ENCODE results near the gene STK16.
A peak's percentile ranks its signal among the peaks of the same experiment; 100 is the strongest.

Gene STK16

GRCh38 chr2:219214141-219214540 lies 31.1 kb upstream of the STK16 start:
- no peak for DNase-seq

- no peak for DNase-seq
Observed at GRCh38 chr2:219214786-219215185, 30.5 kb upstream of the STK16 start.

GRCh38 chr2:219215871-219216534 lies 29.3 kb upstream of the STK16 start:
- no peak for DNase-seq

- no peak for DNase-seq
Observed at GRCh38 chr2:219216535-219216915, 28.8 kb upstream of the STK16 start.

- DNase-seq = peak; percentile 17 to 54
Observed at GRCh38 chr2:219218217-219218731, 27.0 kb upstream of the STK16 start.

- peak; percentile 43 to 63 for DNase-seq
Observed at GRCh38 chr2:219218732-219219701, 26.3 kb upstream of the STK16 start, which contains the start of gene ABCB6. Gene ABCB6, minus strand, starts transcription at chr2:219218958. Its CDS starts 285 bp downstream, at chr2:219218673.

- no peak for DNase-seq
Observed at GRCh38 chr2:219219784-219220532, 25.3 kb upstream of the STK16 start.

- DNase-seq = no peak
Observed at GRCh38 chr2:219220652-219221402, 24.5 kb upstream of the STK16 start.

- no peak for DNase-seq
Observed at GRCh38 chr2:219221957-219222518, 23.2 kb upstream of the STK16 start.

- DNase-seq = no peak
Observed at GRCh38 chr2:219223831-219224610, 21.3 kb upstream of the STK16 start.

GRCh38 chr2:219225350-219225749 lies 19.9 kb upstream of the STK16 start:
- DNase-seq = peak; percentile 76 to 89

GRCh38 chr2:219228041-219228910 lies 17.0 kb upstream of the STK16 start:
- peak in 1 of 2 donors; percentile 46 for DNase-seq

GRCh38 chr2:219228911-219229304 lies 16.4 kb upstream of the STK16 start:
- DNase-seq = no peak

- DNase-seq = peak; percentile 99
Observed at GRCh38 chr2:219229305-219230058, 15.8 kb upstream of the STK16 start, which contains the start of the genes ANKZF1 and ATG9A. Gene ANKZF1, plus strand, starts transcription at chr2:219229806. Its CDS starts 452 bp downstream, at chr2:219230258. Gene ATG9A, minus strand, starts transcription at chr2:219229636. Its CDS starts 1,612 bp downstream, at chr2:219228024.

GRCh38 chr2:219230059-219230540 lies 15.2 kb upstream of the STK16 start:
- DNase-seq = peak; percentile 26 to 50

GRCh38 chr2:219234331-219234730 lies 10.9 kb upstream of the STK16 start:
- DNase-seq = no peak

- peak; percentile 68 to 76 for DNase-seq
Observed at GRCh38 chr2:219243291-219243761, 2.0 kb upstream of the STK16 start.

- DNase-seq = no peak
Observed at GRCh38 chr2:219244789-219245147, 511 bp upstream of the STK16 start.

- no peak for DNase-seq
Observed at GRCh38 chr2:219245899-219246230, 586 bp downstream of the STK16 start.
